ENCODE measurements around the gene HERPUD1. TPM values are rescaled to one million over a fixed set of nuclear protein-coding genes. Genes with fewer than 3 reads are reported as not detected.

HERPUD1 gene
- total and polyA plus RNA-seq, 9 of the 15 experiments (the other 6 are each of a cell fraction or from before 2014, with no cell fraction given): 14.2 to 60.7 (median 37.4) TPM

- Histone ChIP-seq H4K20me1 (replicated peaks; ENCODE audit: control insufficient read depth, insufficient read depth, low read length) (peaks cover 4% of the 10 kb centered on the region), H3K36me3 (ENCODE audit: control insufficient read depth, insufficient read depth, low read length) (no peaks in the 10 kb centered on the region), H3K4me3 (no peak overlapping the region), H3K4me1 (replicated peaks in 1 of 2; ENCODE audit: control insufficient read depth in 2 of 2, insufficient read depth in 2 of 2, low read length in 2 of 2) (no peaks in the 10 kb centered on the region; a peak in 1 of 5 replicates), H3K4me2 (ENCODE audit: insufficient read depth, low read length) (no peak overlapping the region), H3K27ac (ENCODE audit: extremely low read depth, low read depth, low read length) (no peak overlapping the region), H3K27me3 (ENCODE audit: control insufficient read depth in 2 of 2, insufficient read depth in 2 of 2, low read length in 2 of 2) (peaks cover 18 to 66% of the 10 kb centered on the region in 2 experiments; a peak in 4 of 5 replicates), H3K9me3 (replicated peaks; ENCODE audit: control insufficient read depth, insufficient read depth, low read depth, low read length) (peaks cover 2% of the 10 kb centered on the region), H3K9me1 (ENCODE audit: control insufficient read depth, insufficient read depth, low read length) (no peaks in the 10 kb centered on the region), H2AFZ (ENCODE audit: low read depth, low read length) (no peak overlapping the region), H3K79me2 (ENCODE audit: control insufficient read depth, insufficient read depth, low read length) (no peaks in the 10 kb centered on the region), H3K9ac (ENCODE audit: insufficient read depth in 1 of 2, low read depth in 2 of 2, low read length in 2 of 2) (peak overlapping the region in 1 of 2 experiments; percentile 45; a peak in 1 of 4 replicates)
- CTCF ChIA-PET (ENCODE audit: low intra/inter-chr PET ratio): no interaction called here
- FAIRE-seq (no peak), ATAC-seq (no peak), DNase-seq (ENCODE audit: extremely low read depth in 1 of 4, low spot score in 3 of 4) (no peak)
- intact Hi-C loops (cut with micrococcal nuclease) (no loop called here), in situ Hi-C loops (cut with MboI) (no loop called here)
- no peak for TF ChIP-seq SIN3B (IDR thresholded peaks at IDR 0.05; ENCODE audit: low read depth)
- no peak for TF ChIP-seq ZBTB33 (CRISPR knock-in tag; IDR thresholded peaks at IDR 0.05)
- no peak for TF ChIP-seq PYGO2 (tag; IDR thresholded peaks at IDR 0.05)
- TF ChIP-seq NR1H2 (CRISPR knock-in tag; IDR thresholded peaks at IDR 0.05): no peak
- no peak for TF ChIP-seq NR2C2 (CRISPR knock-in tag; IDR thresholded peaks at IDR 0.05)
- no peak for TF ChIP-seq NR2C2 (tag; IDR thresholded peaks at IDR 0.05)
- TF ChIP-seq FOXM1 (IDR thresholded peaks at IDR 0.05; ENCODE audit: low read depth): no peak
- no peak for TF ChIP-seq FOXM1 (CRISPR knock-in tag; IDR thresholded peaks at IDR 0.05; ENCODE audit: low read depth)
- no peak for TF ChIP-seq JUN (IDR thresholded peaks at IDR 0.05; ENCODE audit: borderline replicate concordance, low read depth, low read length)
- TF ChIP-seq JUN (CRISPR knock-in tag; IDR thresholded peaks at IDR 0.05; ENCODE audit: borderline replicate concordance): no peak
- 4% methylated on average over 8 of the region's 9 CpGs for WGBS (ENCODE audit: insufficient coverage, low coverage, missing lambda C conversion rate)
- no TSS peak for BruUV-seq (replicated peaks)
- POLR2A ChIA-PET: interaction anchor here (0.5 to 1.1 kb wide), 4 partner anchors 17 to 431 kb away, joined by 3 to 4 read pairs (median 4); partner anchors contain the start of gene HERPUD1
Measured at GRCh38 chr16:56983211-56983751, 51.3 kb downstream of the HERPUD1 start.
